HG02678 (cell line): ENCODE data around the gene ICE2.

Experiments used
- ATAC-seq: cut with Tn5 transposase; IDR thresholded peaks from one replicate; pipeline ENCODE4 v1.9.1; 2021; ENCODE audit warnings: mild to moderate bottlenecking, moderate library complexity; ENCODE audit not compliant: unreplicated experiment

ICE2 gene

GRCh38 chr15:60373745-60374144 is 105.2 kb downstream of the ICE2 start:
- ATAC-seq, result no peak

GRCh38 chr15:60373327-60373726 is 105.6 kb downstream of the ICE2 start:
- ATAC-seq, result no peak

GRCh38 chr15:60372756-60373155 is 106.2 kb downstream of the ICE2 start:
- ATAC-seq, result no peak

- no peak for ATAC-seq
Measured at GRCh38 chr15:60372227-60372626, 106.7 kb downstream of the ICE2 start.

- no peak for ATAC-seq
Measured at GRCh38 chr15:60371175-60372051, 107.5 kb downstream of the ICE2 start.

GRCh38 chr15:60370869-60371136 is 108.1 kb downstream of the ICE2 start:
- no peak for ATAC-seq

- no peak for ATAC-seq
Measured at GRCh38 chr15:60370105-60370868, 108.7 kb downstream of the ICE2 start.

GRCh38 chr15:60369696-60370095 is 109.2 kb downstream of the ICE2 start:
- no peak for ATAC-seq
